NCI-H524 treated with DMSO at 0.1 percent for 48 hours (cell line): ENCODE results near the gene TRIM66.

Source experiments
- DNase-seq: peaks from one replicate; lab custom pipeline; 2025; lab: John Stamatoyannopoulos, UW

Gene TRIM66

GRCh38 chr11:8656291-8656690, 26.2 kb downstream of the TRIM66 start:
- no peak for DNase-seq

- no peak for DNase-seq
These were observed 28.0 kb downstream of the TRIM66 start for GRCh38 chr11:8654503-8654902.

- DNase-seq, result no peak
These were observed 30.3 kb downstream of the TRIM66 start for GRCh38 chr11:8652140-8652539.

GRCh38 chr11:8650401-8650990, 32.0 kb downstream of the TRIM66 start:
- no peak for DNase-seq

GRCh38 chr11:8649361-8649760, 33.1 kb downstream of the TRIM66 start:
- no peak for DNase-seq

- no peak for DNase-seq
These were observed 35.6 kb downstream of the TRIM66 start for GRCh38 chr11:8646873-8647272.

- DNase-seq, result no peak
These were observed 40.1 kb downstream of the TRIM66 start for GRCh38 chr11:8642196-8642841.

GRCh38 chr11:8641332-8641731, 41.1 kb downstream of the TRIM66 start:
- DNase-seq, result no peak

- no peak for DNase-seq
These were observed 42.1 kb downstream of the TRIM66 start for GRCh38 chr11:8640267-8640906.

- DNase-seq, result no peak
These were observed 42.8 kb downstream of the TRIM66 start for GRCh38 chr11:8639655-8640054.

GRCh38 chr11:8638300-8638699, 44.2 kb downstream of the TRIM66 start:
- no peak for DNase-seq

GRCh38 chr11:8636127-8636526, 46.3 kb downstream of the TRIM66 start:
- DNase-seq, result no peak

GRCh38 chr11:8634498-8634897, 48.0 kb downstream of the TRIM66 start:
- no peak for DNase-seq

GRCh38 chr11:8631395-8632118, 50.9 kb downstream of the TRIM66 start:
- DNase-seq, result no peak

GRCh38 chr11:8624698-8625097, 57.8 kb downstream of the TRIM66 start:
- DNase-seq, result no peak

GRCh38 chr11:8621147-8621546, 61.3 kb downstream of the TRIM66 start:
- DNase-seq, result no peak

- no peak for DNase-seq
These were observed 65.4 kb downstream of the TRIM66 start for GRCh38 chr11:8617063-8617462.

GRCh38 chr11:8615291-8616032, 67.0 kb downstream of the TRIM66 start:
- DNase-seq, result no peak

- no peak for DNase-seq
These were observed 68.0 kb downstream of the TRIM66 start for GRCh38 chr11:8614497-8614896.

GRCh38 chr11:8613036-8613435, 69.4 kb downstream of the TRIM66 start:
- DNase-seq, result no peak

- no peak for DNase-seq
These were observed 69.9 kb downstream of the TRIM66 start for GRCh38 chr11:8612522-8612921.

- DNase-seq, result no peak
These were observed 71.8 kb downstream of the TRIM66 start for GRCh38 chr11:8610532-8611116.
